Retinal pigment epithelial cell (primary cell): Measurements from ENCODE around the gene RIGI.
"Not testable (repeated sequence)": the region's sequence is repeated elsewhere in the genome, so short reads cannot be mapped to it uniquely, and the experiment has no call there.

ENCODE experiments used
- DNase-seq: peaks from one replicate; pipeline ENCODE4 v3.0.0-alpha.2; 2010; ENCODE audit warnings: low read depth
- H3K4me3 ChIP-seq: 2 replicates; pipeline ENCODE4 v1.5.1; 2011; ENCODE audit warnings: mild to moderate bottlenecking, low read length, control low read depth, moderate library complexity
- CTCF ChIP-seq: conservative IDR thresholded peaks from 2 replicates; pipeline ENCODE4 v1.5.1; 2011; ENCODE audit warnings: low read depth, low read length, control low read depth, inconsistent platforms

RIGI gene

GRCh38 chr9:32533336-32533735 is 7.3 kb upstream of the RIGI start:
- no peak overlapping the region for H3K4me3 ChIP-seq
- no peak for DNase-seq
- TF ChIP-seq CTCF = no peak

GRCh38 chr9:32526707-32527048 is 682 bp upstream of the RIGI start:
- no peak for TF ChIP-seq CTCF
- H3K4me3 ChIP-seq = peak overlapping the region; percentile 59
- DNase-seq = no peak

GRCh38 chr9:32525709-32526030 is 326 bp downstream of the RIGI start:
- peak overlapping the region; percentile 59 for H3K4me3 ChIP-seq
- no peak for DNase-seq
- no peak for TF ChIP-seq CTCF

DNA sequence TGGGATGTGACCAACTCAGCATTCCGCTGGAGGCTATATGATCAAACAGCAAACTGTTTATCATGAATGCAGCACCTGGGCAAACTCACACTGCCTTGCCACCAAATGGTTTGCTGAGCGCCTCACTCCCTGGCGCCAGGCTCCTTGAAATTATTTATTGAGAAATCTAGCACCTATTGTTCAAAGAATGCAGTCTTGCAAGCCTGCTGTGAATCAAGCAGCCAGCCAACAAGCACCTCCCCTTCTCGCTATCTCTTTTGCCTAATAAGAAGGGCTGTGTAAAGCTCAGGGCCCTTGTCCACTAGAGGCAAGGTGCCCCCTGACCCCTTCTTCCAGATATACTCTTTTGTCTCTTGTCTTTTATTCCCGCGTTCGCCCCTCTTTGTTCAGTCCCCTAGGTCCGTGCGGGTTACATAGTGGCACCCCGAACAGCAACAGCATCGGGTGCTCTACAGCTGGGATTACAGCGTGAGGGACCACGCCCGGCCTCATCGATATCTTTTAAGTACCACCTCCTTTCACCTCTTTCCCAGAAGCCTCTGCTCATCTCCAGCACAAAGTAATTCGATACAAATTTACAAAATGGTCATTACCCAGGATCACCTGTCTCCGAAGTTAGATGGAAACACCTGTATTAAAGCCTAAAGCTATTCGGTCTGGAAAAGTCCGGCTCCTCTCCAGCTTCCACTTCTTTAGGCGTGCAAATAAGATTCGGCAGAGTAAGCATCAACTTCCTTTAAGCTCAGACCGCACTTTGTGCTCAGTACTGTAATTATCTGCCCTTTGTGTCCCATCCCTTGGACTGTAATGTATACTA is 896 bp downstream of the RIGI start:
- no peak for DNase-seq
- H3K4me3 ChIP-seq = peak overlapping the region; percentile 59
- TF ChIP-seq CTCF = no peak

DNA sequence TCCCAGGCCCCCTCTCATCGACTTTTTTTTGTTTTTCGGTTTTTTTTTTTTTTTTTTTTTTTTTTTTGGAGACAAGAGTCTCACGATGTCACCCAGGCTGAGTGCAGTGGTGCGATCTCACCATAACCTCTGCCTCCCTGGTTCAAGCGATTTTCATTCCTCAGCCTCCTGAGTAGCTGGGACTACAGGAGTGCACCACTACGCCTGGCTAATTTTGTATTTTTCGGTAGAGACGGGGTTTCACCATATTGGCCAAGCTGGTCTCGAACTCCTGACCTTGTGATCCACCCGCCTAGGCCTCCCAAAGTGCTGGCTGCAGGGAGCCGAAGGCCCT is 1.5 kb downstream of the RIGI start:
- H3K4me3 ChIP-seq, DNase-seq: not testable (repeated sequence)

- TF ChIP-seq CTCF = no peak
- DNase-seq = no peak
- H3K4me3 ChIP-seq = no peak overlapping the region
These were observed 2.1 kb downstream of the RIGI start for GRCh38 chr9:32523910-32524309.

GRCh38 chr9:32518276-32518675 is 7.7 kb downstream of the RIGI start:
- TF ChIP-seq CTCF = no peak
- no peak for DNase-seq
- no peak overlapping the region for H3K4me3 ChIP-seq

- H3K4me3 ChIP-seq = no peak overlapping the region
These were observed 9.8 kb downstream of the RIGI start for GRCh38 chr9:32516241-32516640.

More at GRCh38 chr9:32516241-32516640, 9.8 kb downstream of the RIGI start:
- no peak for DNase-seq
- TF ChIP-seq CTCF = no peak
